Muscle of leg (tissue), 9 donors: Measurements from ENCODE around the gene OPN3. TPM values are rescaled to one million over a fixed set of nuclear protein-coding genes. Genes with fewer than 3 reads are reported as not detected.

ENCODE experiments used
- polyA plus RNA-seq, 8 donors: library from polyadenylated mRNA; unstranded; fragments of 120-200 nt; gene quantifications; one replicate each; pipeline versions ENCODE4 v1.2.1 to v1.2.3, GENCODE V29; 2013; ENCODE audit warnings: inconsistent platforms in 1 of 8, low replicate concordance in 1 of 8; ENCODE audit not compliant: insufficient read length in 8 of 8, insufficient read depth in 1 of 8
- total RNA-seq: library from RNA; stranded (reverse); fragments of 120-200 nt; gene quantifications from one replicate; pipeline ENCODE4 v1.2.4, GENCODE V29; 2013

Gene OPN3
- total and polyA plus RNA-seq, 9 donors, result 13.6 to 27.9 (median 19.6) TPM

Other genes starting within 250 kb of the OPN3 start
- gene FH, start 120.6 kb downstream of the OPN3 start, total RNA-seq, result 53.8 TPM
- gene FH, start 120.6 kb downstream of the OPN3 start, polyA plus RNA-seq, result 10 to 100 TPM; 60.5 to 72.1 (median 64.6) TPM
- gene KMO, start 108.0 kb downstream of the OPN3 start, total RNA-seq, result 0.27 TPM
- under 1 TPM; 0.11 to 0.53 (median 0.20) TPM for gene KMO, start 108.0 kb downstream of the OPN3 start, polyA plus RNA-seq
- gene CHML, start within 50 bp of the OPN3 start, total RNA-seq, result 11.8 TPM
- 10 to 100 TPM in 7 of 8 donors, 1 to 10 TPM in 1; 6.5 to 16.7 (median 11.7) TPM for gene CHML, start within 50 bp of the OPN3 start, polyA plus RNA-seq
- 0.04 TPM for gene WDR64, start 11.9 kb upstream of the OPN3 start, total RNA-seq
- under 1 TPM in 6 of 8 donors, not detected in 2; 0.06 to 0.30 (median 0.16) TPM for gene WDR64, start 11.9 kb upstream of the OPN3 start, polyA plus RNA-seq
- 6.4 TPM for gene EXO1, start 207.8 kb upstream of the OPN3 start, total RNA-seq
- gene EXO1, start 207.8 kb upstream of the OPN3 start, polyA plus RNA-seq, result 1 to 10 TPM; 6.6 to 10.0 (median 7.9) TPM